AG04450 (cell line): ENCODE results near the gene SLC46A1. TPM values are rescaled to one million over a fixed set of nuclear protein-coding genes. Genes with fewer than 3 reads are reported as not detected.

Source experiments
- CTCF ChIA-PET: fragments of 300-600, 350-600 bp; formaldehyde crosslinking; extraction: SDS; loops from one replicate; lab custom pipeline; 2022; ENCODE audit warnings: antibody characterized with exemption, inconsistent platforms; lab: Charles Lee
- POLR2A ChIA-PET: fragments of 350-600 bp; formaldehyde crosslinking; extraction: SDS; loops from one replicate; lab custom pipeline; 2021; ENCODE audit warnings: antibody characterized with exemption, inconsistent platforms; lab: Yijun Ruan, JAX
- DNase-seq: peaks from one replicate; pipeline ENCODE4 v3.0.0-alpha.2; 2011; ENCODE audit warnings: low read depth, low spot score
- H3K27ac ChIP-seq: one replicate; pipeline ENCODE4 v1.5.1; 2012; ENCODE audit warnings: low read depth, low read length, control low read depth
- H3K27me3 ChIP-seq: one replicate; pipeline ENCODE4 v1.6.0; 2012; ENCODE audit warnings: low read length; ENCODE audit not compliant: control insufficient read depth, insufficient read depth
- H3K4me3 ChIP-seq: 2 replicates; pipeline ENCODE4 v1.5.1; 2011; ENCODE audit warnings: mild to moderate bottlenecking, low read depth, low read length, control low read depth
- H3K9me3 ChIP-seq: 2 replicates; pipeline ENCODE4 v1.5.1; 2012; ENCODE audit warnings: low read length; ENCODE audit not compliant: control insufficient read depth, insufficient read depth
- CTCF ChIP-seq: IDR thresholded peaks from 2 replicates; pipeline ENCODE4 v1.5.1; 2011; ENCODE audit warnings: low read depth, low read length, control low read depth, inconsistent platforms
- polyA plus RNA-seq: library from polyadenylated mRNA; depleted of rRNA; stranded (reverse); fragments of >200 nt; gene quantifications from 2 replicates; pipeline ENCODE4 v1.2.3, GENCODE V29; 2011

SLC46A1 gene
- polyA plus RNA-seq, 1 experiment = 2.5 TPM

GRCh38 chr17:28395968-28396367 is 10.0 kb downstream of the SLC46A1 start:
- Histone ChIP-seq H3K27me3 (no peaks in the 10 kb centered on the region), H3K9me3 (no peaks in the 10 kb centered on the region), H3K27ac (no peak overlapping the region), H3K4me3 (no peak overlapping the region)
- ChIA-PET POLR2A (no interaction called here), CTCF (interaction anchor here (1.0 kb wide), 1 partner anchor 144 kb away, joined by 3 read pairs; no protein-coding TSS in a partner anchor)
- no peak for DNase-seq
- TF ChIP-seq CTCF = no peak

- no peak for DNase-seq
- ChIA-PET POLR2A (interaction anchor here (0.6 kb wide), 1 partner anchor 140 kb away, joined by 6 read pairs; no protein-coding TSS in a partner anchor), CTCF (interaction anchor here (1.0 to 2.1 kb wide), 2 partner anchors 21 to 144 kb away, joined by 3 to 9 read pairs; no protein-coding TSS in a partner anchor)
- no peaks in the 10 kb centered on the region for H3K27me3 ChIP-seq
- no peak overlapping the region for H3K4me3 ChIP-seq
- no peak for TF ChIP-seq CTCF
- H3K9me3 ChIP-seq = no peaks in the 10 kb centered on the region
- H3K27ac ChIP-seq = no peak overlapping the region
These were observed 10.6 kb downstream of the SLC46A1 start for GRCh38 chr17:28395426-28395825.

- ChIA-PET POLR2A (interaction anchor here (0.6 kb wide), 1 partner anchor 212 kb away, joined by 3 read pairs; no protein-coding TSS in a partner anchor), CTCF (interaction anchor here (2.1 kb wide), 1 partner anchor 22 kb away, joined by 9 read pairs; no protein-coding TSS in a partner anchor)
- DNase-seq = no peak
- Histone ChIP-seq H3K4me3 (no peak overlapping the region), H3K27ac (no peak overlapping the region), H3K27me3 (no peaks in the 10 kb centered on the region), H3K9me3 (no peaks in the 10 kb centered on the region)
- TF ChIP-seq CTCF = no peak
These were observed 11.5 kb downstream of the SLC46A1 start for GRCh38 chr17:28394337-28395116.

GRCh38 chr17:28392491-28392890 is 13.5 kb downstream of the SLC46A1 start:
- DNase-seq = no peak

More at GRCh38 chr17:28392491-28392890, 13.5 kb downstream of the SLC46A1 start:
- no peak overlapping the region for H3K27ac ChIP-seq
- TF ChIP-seq CTCF = no peak
- CTCF ChIA-PET = interaction anchor here (0.6 kb wide), 1 partner anchor 338 kb away, joined by 3 read pairs; no protein-coding TSS in a partner anchor
- POLR2A ChIA-PET = no interaction called here
- H3K9me3 ChIP-seq = no peaks in the 10 kb centered on the region
- no peaks in the 10 kb centered on the region for H3K27me3 ChIP-seq
- H3K4me3 ChIP-seq = no peak overlapping the region
